ENCODE measurements around the gene KRTAP10-2. TPM values are rescaled to one million over a fixed set of nuclear protein-coding genes. Genes with fewer than 3 reads are reported as not detected.

The KRTAP10-2 gene
- total RNA-seq, 1 donor from 2014 or later: not detected

GRCh38 chr21:44513389-44514217 is 37.7 kb downstream of the KRTAP10-2 start:
- no peak overlapping the region for H3K27ac Mint-ChIP-seq (ENCODE audit: unreplicated experiment)
- DNase-seq (ENCODE audit: low spot score): no peak
- peaks cover 4% of the 10 kb centered on the region for H3K36me3 Mint-ChIP-seq (ENCODE audit: low read depth, unreplicated experiment)
- H3K4me3 Mint-ChIP-seq (ENCODE audit: unreplicated experiment): no peak overlapping the region
- peaks cover 4% of the 10 kb centered on the region for H3K27me3 Mint-ChIP-seq (ENCODE audit: unreplicated experiment)
- no peak for TF ChIP-seq CTCF (IDR thresholded peaks at IDR 0.05; ENCODE audit: unreplicated experiment)
- H3K9me3 Mint-ChIP-seq (ENCODE audit: unreplicated experiment): no peaks in the 10 kb centered on the region
- no peaks in the 10 kb centered on the region for H3K4me1 Mint-ChIP-seq (ENCODE audit: unreplicated experiment)

GRCh38 chr21:44512496-44513388 is 38.6 kb downstream of the KRTAP10-2 start:
- no peak for DNase-seq (ENCODE audit: low spot score)
- no peaks in the 10 kb centered on the region for H3K4me1 Mint-ChIP-seq (ENCODE audit: unreplicated experiment)
- peaks cover 4% of the 10 kb centered on the region for H3K36me3 Mint-ChIP-seq (ENCODE audit: low read depth, unreplicated experiment)
- no peak overlapping the region for H3K27ac Mint-ChIP-seq (ENCODE audit: unreplicated experiment)
- H3K9me3 Mint-ChIP-seq (ENCODE audit: unreplicated experiment): no peaks in the 10 kb centered on the region
- TF ChIP-seq CTCF (IDR thresholded peaks at IDR 0.05; ENCODE audit: unreplicated experiment): no peak
- H3K27me3 Mint-ChIP-seq (ENCODE audit: unreplicated experiment): peaks cover 4% of the 10 kb centered on the region
- no peak overlapping the region for H3K4me3 Mint-ChIP-seq (ENCODE audit: unreplicated experiment)

- H3K27me3 Mint-ChIP-seq (ENCODE audit: unreplicated experiment): peaks cover 4% of the 10 kb centered on the region
- H3K4me1 Mint-ChIP-seq (ENCODE audit: unreplicated experiment): no peaks in the 10 kb centered on the region
- no peak overlapping the region for H3K4me3 Mint-ChIP-seq (ENCODE audit: unreplicated experiment)
- H3K27ac Mint-ChIP-seq (ENCODE audit: unreplicated experiment): no peak overlapping the region
- H3K9me3 Mint-ChIP-seq (ENCODE audit: unreplicated experiment): no peaks in the 10 kb centered on the region
- no peak for DNase-seq (ENCODE audit: low spot score)
- H3K36me3 Mint-ChIP-seq (ENCODE audit: low read depth, unreplicated experiment): peaks cover 4% of the 10 kb centered on the region
- TF ChIP-seq CTCF (IDR thresholded peaks at IDR 0.05; ENCODE audit: unreplicated experiment): no peak
These were observed 39.4 kb downstream of the KRTAP10-2 start for GRCh38 chr21:44511938-44512275.

GRCh38 chr21:44511219-44511937 is 39.9 kb downstream of the KRTAP10-2 start:
- H3K4me1 Mint-ChIP-seq (ENCODE audit: unreplicated experiment): no peaks in the 10 kb centered on the region
- no peak for DNase-seq (ENCODE audit: low spot score)
- TF ChIP-seq CTCF (IDR thresholded peaks at IDR 0.05; ENCODE audit: unreplicated experiment): no peak
- H3K27ac Mint-ChIP-seq (ENCODE audit: unreplicated experiment): no peak overlapping the region
- H3K36me3 Mint-ChIP-seq (ENCODE audit: low read depth, unreplicated experiment): peaks cover 4% of the 10 kb centered on the region
- no peaks in the 10 kb centered on the region for H3K9me3 Mint-ChIP-seq (ENCODE audit: unreplicated experiment)
- H3K4me3 Mint-ChIP-seq (ENCODE audit: unreplicated experiment): no peak overlapping the region
- peaks cover 7% of the 10 kb centered on the region for H3K27me3 Mint-ChIP-seq (ENCODE audit: unreplicated experiment)

Measured in endothelial cell (in vitro differentiated cells).